SK-N-SH (cell line): ENCODE results near the gene RELT. TPM values are rescaled to one million over a fixed set of nuclear protein-coding genes. Genes with fewer than 3 reads are reported as not detected.

Experiments used
- CTCF ChIA-PET: fragments of 300-600, 350-600 bp; formaldehyde crosslinking; extraction: SDS; loops from one replicate; lab custom pipeline; 2021; lab: Yijun Ruan, JAX
- POLR2A ChIA-PET: fragments of 350-600 bp; sonication (Branson Sonifier 250); formaldehyde crosslinking; extraction: SDS; loops from one replicate; lab custom pipeline; 2020; ENCODE audit warnings: antibody characterized with exemption, inconsistent platforms; lab: Yijun Ruan, JAX
- DNase-seq: peaks from one replicate; pipeline ENCODE4 v3.0.0; 2012
- H2AFZ ChIP-seq: fragments of 200-600 bp; sonication (generic); 2 replicates; pipeline ENCODE4 v1.8.1; 2016; ENCODE audit warnings: antibody characterized with exemption, mild to moderate bottlenecking, low read depth
- H3F3A ChIP-seq: fragments of 200-600 bp; sonication (generic); replicated peaks from 2 replicates; pipeline ENCODE3; 2016; ENCODE audit warnings: antibody characterized with exemption, mild to moderate bottlenecking; ENCODE audit not compliant: insufficient read depth
- H3K27ac ChIP-seq, 2 experiments: fragments of 200-500 bp in 1 of 2; fragments of 200-600 bp in 1 of 2; sonication (Bioruptor generic) in 1 of 2; sonication (generic), shearing (Covaris generic) in 1 of 2; 2 replicates each; pipeline versions ENCODE4 v1.5.1 to v1.6.1; 2014 to 2016; ENCODE audit warnings: low read depth in 2 of 2, inconsistent platforms in 1 of 2, low read length in 1 of 2, mild to moderate bottlenecking in 1 of 2, mixed read lengths in 1 of 2
- H3K27me3 ChIP-seq: fragments of 200-600 bp; sonication (generic), shearing (Covaris generic); 2 replicates; pipeline ENCODE4 v1.6.1; 2016; ENCODE audit warnings: mixed run types; ENCODE audit not compliant: insufficient read depth
- H3K36me3 ChIP-seq, 2 experiments: fragments of 200-500 bp in 1 of 2; fragments of 200-600 bp in 1 of 2; sonication (Bioruptor generic) in 1 of 2; sonication (generic) in 1 of 2; replicated peaks in 1 of 2; 2 replicates each; pipeline versions ENCODE3 to v1.5.1; 2014 to 2016; ENCODE audit warnings: low read length in 1 of 2, mild to moderate bottlenecking in 1 of 2; ENCODE audit not compliant: insufficient read depth in 2 of 2, control insufficient read depth in 1 of 2
- H3K4me1 ChIP-seq, 2 experiments: fragments of 200-500 bp in 1 of 2; fragments of 200-600 bp in 1 of 2; sonication (Bioruptor generic) in 1 of 2; sonication (generic), shearing (Covaris generic) in 1 of 2; 2 replicates each; pipeline versions ENCODE4 v1.5.1 to v1.6.1; 2014 to 2016; ENCODE audit warnings: low read depth in 1 of 2, low read length in 1 of 2, mixed run types in 1 of 2; ENCODE audit not compliant: insufficient read depth in 2 of 2, control insufficient read depth in 1 of 2
- H3K4me2 ChIP-seq: fragments of 200-600 bp; sonication (generic), shearing (Covaris generic); 2 replicates; pipeline ENCODE4 v1.6.1; 2017; ENCODE audit warnings: mixed run types
- H3K4me3 ChIP-seq, 2 experiments: fragments of 200-500 bp in 1 of 2; fragments of 200-600 bp in 1 of 2; sonication (Bioruptor generic) in 1 of 2; sonication (generic), shearing (Covaris generic) in 1 of 2; 2 replicates each; pipeline versions ENCODE4 v1.5.1 to v1.8.1; 2014 to 2016; ENCODE audit warnings: low read depth in 2 of 2, inconsistent platforms in 1 of 2, low read length in 1 of 2, mild to moderate bottlenecking in 1 of 2, mixed read lengths in 1 of 2, moderate library complexity in 1 of 2
- H3K79me2 ChIP-seq: fragments of 200-600 bp; sonication (generic); 2 replicates; pipeline ENCODE4 v1.8.1; 2017; ENCODE audit warnings: mild to moderate bottlenecking; ENCODE audit not compliant: insufficient read depth
- H3K9ac ChIP-seq: fragments of 200-600 bp; sonication (generic); 2 replicates; pipeline ENCODE4 v1.6.1; 2017; ENCODE audit warnings: mixed run types
- H3K9me2 ChIP-seq: fragments of 200-600 bp; sonication (generic); 2 replicates; pipeline ENCODE4 v1.6.1; 2017; ENCODE audit warnings: mixed run types
- H3K9me3 ChIP-seq: fragments of 200-600 bp; sonication (generic); 2 replicates; pipeline ENCODE4 v1.6.1; 2017; ENCODE audit warnings: mixed run types, mild to moderate bottlenecking, moderate library complexity
- H4K20me1 ChIP-seq: fragments of 200-600 bp; sonication (generic); 2 replicates; pipeline ENCODE4 v1.6.1; 2017; ENCODE audit warnings: mild to moderate bottlenecking, mixed run types; ENCODE audit not compliant: insufficient read depth
- CHD2 ChIP-seq: fragments of 150-350 bp; IDR thresholded peaks from 2 replicates; pipeline ENCODE4 v1.6.1; 2018; ENCODE audit warnings: low read length; ENCODE audit not compliant: partially characterized antibody
- ELF1 ChIP-seq: IDR thresholded peaks from 2 replicates; pipeline ENCODE4 v1.4.0; 2012
- EP300 ChIP-seq, 2 experiments: IDR thresholded peaks; 2 replicates each; pipeline versions ENCODE4 v1.4.0 to v1.6.1; 2012; ENCODE audit warnings: borderline replicate concordance in 1 of 2, low read depth in 1 of 2, low read length in 1 of 2
- EZH2phosphoT487 ChIP-seq: fragments of 200-600 bp; sonication (generic); IDR thresholded peaks from 2 replicates; pipeline ENCODE4 v1.6.1; 2017; ENCODE audit warnings: low read depth, mixed run types, mild to moderate bottlenecking, antibody characterized with exemption, moderate library complexity, borderline replicate concordance
- FOXM1 ChIP-seq: IDR thresholded peaks from 2 replicates; pipeline ENCODE4 v1.4.0; 2012; ENCODE audit warnings: low read depth, mild to moderate bottlenecking
- MEF2A ChIP-seq: IDR thresholded peaks from 2 replicates; pipeline ENCODE4 v1.4.0; 2012; ENCODE audit warnings: low read depth, borderline replicate concordance
- NRF1 ChIP-seq: IDR thresholded peaks from 2 replicates; pipeline ENCODE4 v1.6.1; 2012; ENCODE audit warnings: low read depth, mild to moderate bottlenecking, low read length
- POLR2AphosphoS5 ChIP-seq: IDR thresholded peaks from 2 replicates; pipeline ENCODE4 v1.6.1; 2012; ENCODE audit warnings: low read depth, low read length
- RCOR1 ChIP-seq: fragments of 150-350 bp; IDR thresholded peaks from 2 replicates; pipeline ENCODE4 v1.6.1; 2017; ENCODE audit warnings: antibody characterized with exemption, low read length
- RXRA ChIP-seq: IDR thresholded peaks from 2 replicates; pipeline ENCODE4 v1.4.0; 2012; ENCODE audit warnings: low read depth, mild to moderate bottlenecking, borderline replicate concordance
- SMC3 ChIP-seq: IDR thresholded peaks from 2 replicates; pipeline ENCODE4 v1.6.1; 2012; ENCODE audit warnings: low read depth, low read length, improper control_type of control experiment
- TCF12 ChIP-seq: IDR thresholded peaks from 2 replicates; pipeline ENCODE4 v1.4.0; 2012
- TEAD4 ChIP-seq: IDR thresholded peaks from 2 replicates; pipeline ENCODE4 v1.4.0; 2012; ENCODE audit warnings: mild to moderate bottlenecking, borderline replicate concordance; ENCODE audit not compliant: insufficient read depth
- WGBS: methylation state at CpG from one replicate; pipeline ENCODE4 v1.1.6; 2017; ENCODE audit warnings: low lambda C conversion rate; 5-methylcytosine and 5-hydroxymethylcytosine counted together
- polyA plus RNA-seq, 3 experiments: library from polyadenylated mRNA; depleted of rRNA; stranded (reverse); fragments of >200 nt; gene quantifications; 2 replicates each; pipeline ENCODE4 v1.2.3, GENCODE V29; 2012
- TF ChIP-seq, protein P1 (sequence below): IDR thresholded peaks from 2 replicates; pipeline ENCODE4 v1.6.1; 2012; ENCODE audit warnings: mild to moderate bottlenecking, low read depth, low read length, moderate library complexity
- TF ChIP-seq, protein P2 (sequence below): fragments of 200-600 bp; sonication (generic); IDR thresholded peaks from 2 replicates; pipeline ENCODE4 v1.6.1; 2017; ENCODE audit warnings: antibody characterized with exemption, mild to moderate bottlenecking, moderate library complexity
- TF ChIP-seq, protein P3 (sequence below): fragments of 150-350 bp; IDR thresholded peaks from 2 replicates; pipeline ENCODE4 v1.6.1; 2017; ENCODE audit warnings: antibody characterized with exemption, low read length, low read depth, borderline replicate concordance
- TF ChIP-seq, protein P4 (sequence below): fragments of 150-350 bp; IDR thresholded peaks from 2 replicates; pipeline ENCODE4 v1.6.1; 2016; ENCODE audit warnings: mild to moderate bottlenecking, low read depth, low read length

RELT gene
- polyA plus RNA-seq, 1 of the 3 experiments (the other 2 are of a cell fraction) = 4.3 TPM

DNA sequence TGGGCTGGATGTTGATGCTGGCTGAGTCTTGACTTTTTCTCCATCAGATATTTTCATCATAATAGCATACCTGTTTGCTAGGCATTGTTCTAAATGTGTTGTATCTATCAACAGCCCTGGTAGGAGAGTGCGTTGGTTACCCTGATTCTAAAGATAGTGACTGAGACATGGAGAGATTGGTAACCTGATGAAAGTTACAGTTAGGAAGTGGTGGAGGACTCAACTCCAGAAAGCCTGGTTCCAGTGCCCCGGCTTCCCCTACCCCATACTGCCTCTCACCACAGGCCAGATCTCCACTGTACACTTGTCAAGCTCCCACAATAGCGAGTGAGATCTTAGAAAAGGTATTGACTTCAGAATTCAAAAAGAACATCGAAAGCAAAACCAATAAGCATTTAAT lies 22.8 kb upstream of the RELT start:
- peaks cover 52% of the 10 kb centered on the region for H4K20me1 ChIP-seq
- peaks cover 24% of the 10 kb centered on the region for H3K79me2 ChIP-seq
- H3K9ac ChIP-seq = no peak overlapping the region
- no peak for TF ChIP-seq FOXM1
- TF ChIP-seq TEAD4 = no peak
- TF ChIP-seq, protein P1, sequence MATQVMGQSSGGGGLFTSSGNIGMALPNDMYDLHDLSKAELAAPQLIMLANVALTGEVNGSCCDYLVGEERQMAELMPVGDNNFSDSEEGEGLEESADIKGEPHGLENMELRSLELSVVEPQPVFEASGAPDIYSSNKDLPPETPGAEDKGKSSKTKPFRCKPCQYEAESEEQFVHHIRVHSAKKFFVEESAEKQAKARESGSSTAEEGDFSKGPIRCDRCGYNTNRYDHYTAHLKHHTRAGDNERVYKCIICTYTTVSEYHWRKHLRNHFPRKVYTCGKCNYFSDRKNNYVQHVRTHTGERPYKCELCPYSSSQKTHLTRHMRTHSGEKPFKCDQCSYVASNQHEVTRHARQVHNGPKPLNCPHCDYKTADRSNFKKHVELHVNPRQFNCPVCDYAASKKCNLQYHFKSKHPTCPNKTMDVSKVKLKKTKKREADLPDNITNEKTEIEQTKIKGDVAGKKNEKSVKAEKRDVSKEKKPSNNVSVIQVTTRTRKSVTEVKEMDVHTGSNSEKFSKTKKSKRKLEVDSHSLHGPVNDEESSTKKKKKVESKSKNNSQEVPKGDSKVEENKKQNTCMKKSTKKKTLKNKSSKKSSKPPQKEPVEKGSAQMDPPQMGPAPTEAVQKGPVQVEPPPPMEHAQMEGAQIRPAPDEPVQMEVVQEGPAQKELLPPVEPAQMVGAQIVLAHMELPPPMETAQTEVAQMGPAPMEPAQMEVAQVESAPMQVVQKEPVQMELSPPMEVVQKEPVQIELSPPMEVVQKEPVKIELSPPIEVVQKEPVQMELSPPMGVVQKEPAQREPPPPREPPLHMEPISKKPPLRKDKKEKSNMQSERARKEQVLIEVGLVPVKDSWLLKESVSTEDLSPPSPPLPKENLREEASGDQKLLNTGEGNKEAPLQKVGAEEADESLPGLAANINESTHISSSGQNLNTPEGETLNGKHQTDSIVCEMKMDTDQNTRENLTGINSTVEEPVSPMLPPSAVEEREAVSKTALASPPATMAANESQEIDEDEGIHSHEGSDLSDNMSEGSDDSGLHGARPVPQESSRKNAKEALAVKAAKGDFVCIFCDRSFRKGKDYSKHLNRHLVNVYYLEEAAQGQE = no peak
- no peak for TF ChIP-seq POLR2AphosphoS5
- no peak for TF ChIP-seq NRF1
- no peak for TF ChIP-seq ELF1
- TF ChIP-seq, protein P2, sequence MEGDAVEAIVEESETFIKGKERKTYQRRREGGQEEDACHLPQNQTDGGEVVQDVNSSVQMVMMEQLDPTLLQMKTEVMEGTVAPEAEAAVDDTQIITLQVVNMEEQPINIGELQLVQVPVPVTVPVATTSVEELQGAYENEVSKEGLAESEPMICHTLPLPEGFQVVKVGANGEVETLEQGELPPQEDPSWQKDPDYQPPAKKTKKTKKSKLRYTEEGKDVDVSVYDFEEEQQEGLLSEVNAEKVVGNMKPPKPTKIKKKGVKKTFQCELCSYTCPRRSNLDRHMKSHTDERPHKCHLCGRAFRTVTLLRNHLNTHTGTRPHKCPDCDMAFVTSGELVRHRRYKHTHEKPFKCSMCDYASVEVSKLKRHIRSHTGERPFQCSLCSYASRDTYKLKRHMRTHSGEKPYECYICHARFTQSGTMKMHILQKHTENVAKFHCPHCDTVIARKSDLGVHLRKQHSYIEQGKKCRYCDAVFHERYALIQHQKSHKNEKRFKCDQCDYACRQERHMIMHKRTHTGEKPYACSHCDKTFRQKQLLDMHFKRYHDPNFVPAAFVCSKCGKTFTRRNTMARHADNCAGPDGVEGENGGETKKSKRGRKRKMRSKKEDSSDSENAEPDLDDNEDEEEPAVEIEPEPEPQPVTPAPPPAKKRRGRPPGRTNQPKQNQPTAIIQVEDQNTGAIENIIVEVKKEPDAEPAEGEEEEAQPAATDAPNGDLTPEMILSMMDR = no peak
- TF ChIP-seq, protein P3, sequence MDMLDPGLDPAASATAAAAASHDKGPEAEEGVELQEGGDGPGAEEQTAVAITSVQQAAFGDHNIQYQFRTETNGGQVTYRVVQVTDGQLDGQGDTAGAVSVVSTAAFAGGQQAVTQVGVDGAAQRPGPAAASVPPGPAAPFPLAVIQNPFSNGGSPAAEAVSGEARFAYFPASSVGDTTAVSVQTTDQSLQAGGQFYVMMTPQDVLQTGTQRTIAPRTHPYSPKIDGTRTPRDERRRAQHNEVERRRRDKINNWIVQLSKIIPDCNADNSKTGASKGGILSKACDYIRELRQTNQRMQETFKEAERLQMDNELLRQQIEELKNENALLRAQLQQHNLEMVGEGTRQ = no peak
- no peak for TF ChIP-seq EZH2phosphoT487
- no peak for TF ChIP-seq SMC3
- no peak for TF ChIP-seq TCF12
- TF ChIP-seq MEF2A = no peak
- TF ChIP-seq CHD2 = no peak
- TF ChIP-seq RCOR1 = no peak
- TF ChIP-seq RXRA = no peak
- TF ChIP-seq EP300 (IDR thresholded peaks at IDR 0.05; ENCODE audit: borderline replicate concordance in 1 of 2, low read depth in 1 of 2, low read length in 1 of 2) = no peak
- TF ChIP-seq, protein P4, sequence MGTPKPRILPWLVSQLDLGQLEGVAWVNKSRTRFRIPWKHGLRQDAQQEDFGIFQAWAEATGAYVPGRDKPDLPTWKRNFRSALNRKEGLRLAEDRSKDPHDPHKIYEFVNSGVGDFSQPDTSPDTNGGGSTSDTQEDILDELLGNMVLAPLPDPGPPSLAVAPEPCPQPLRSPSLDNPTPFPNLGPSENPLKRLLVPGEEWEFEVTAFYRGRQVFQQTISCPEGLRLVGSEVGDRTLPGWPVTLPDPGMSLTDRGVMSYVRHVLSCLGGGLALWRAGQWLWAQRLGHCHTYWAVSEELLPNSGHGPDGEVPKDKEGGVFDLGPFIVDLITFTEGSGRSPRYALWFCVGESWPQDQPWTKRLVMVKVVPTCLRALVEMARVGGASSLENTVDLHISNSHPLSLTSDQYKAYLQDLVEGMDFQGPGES = no peak
- no peak overlapping the region for H3K27ac ChIP-seq
- no peaks in the 10 kb centered on the region for H3K9me3 ChIP-seq
- WGBS = 96% methylated on average over 4 of the region's 4 CpGs
- H3K27me3 ChIP-seq = no peaks in the 10 kb centered on the region
- peaks cover 28 to 42% of the 10 kb centered on the region in 2 experiments for H3K36me3 ChIP-seq
- no peak overlapping the region for H2AFZ ChIP-seq
- H3K9me2 ChIP-seq = no peaks in the 10 kb centered on the region
- ChIA-PET CTCF (interaction anchor here (2.3 to 13.9 kb wide), 4 partner anchors 16 to 47 kb away, joined by 7 to 313 read pairs (median 119); partner anchors contain the start of genes ARHGEF17 and RELT), POLR2A (no interaction called here)
- H3K4me3 ChIP-seq = no peak overlapping the region
- no peak for DNase-seq
- H3F3A ChIP-seq = peaks cover 13% of the 10 kb centered on the region
- H3K4me1 ChIP-seq = no peaks in the 10 kb centered on the region; a peak in 1 of 4 replicates
- no peak overlapping the region for H3K4me2 ChIP-seq
